WTC11 (cell line): ENCODE data around the gene FAM53B.

Source experiments
- ATF1 ChIP-seq: sonication (generic); formaldehyde crosslinking; IDR thresholded peaks from 2 replicates; pipeline ENCODE4 v1.8.1; 2023; ENCODE audit warnings: mild to moderate bottlenecking, moderate library complexity, missing genetic modification reagents
- CBFB ChIP-seq: sonication (generic); formaldehyde crosslinking; IDR thresholded peaks from 2 replicates; pipeline ENCODE4 v1.8.1; 2022; ENCODE audit warnings: mild to moderate bottlenecking, low read depth, missing genetic modification reagents
- ESRRA ChIP-seq: sonication (generic); formaldehyde crosslinking; IDR thresholded peaks from 2 replicates; pipeline ENCODE4 v1.8.1; 2022; ENCODE audit warnings: mild to moderate bottlenecking, missing genetic modification reagents, borderline replicate concordance
- FOXJ3 ChIP-seq: sonication (generic); formaldehyde crosslinking; IDR thresholded peaks from 2 replicates; pipeline ENCODE4 v1.9.0; 2021; ENCODE audit warnings: missing genetic modification reagents, mild to moderate bottlenecking, borderline replicate concordance
- MYBL2 ChIP-seq: sonication (generic); formaldehyde crosslinking; IDR thresholded peaks from 2 replicates; pipeline ENCODE4 v1.8.1; 2023; ENCODE audit warnings: mild to moderate bottlenecking, moderate library complexity, missing genetic modification reagents
- RELA ChIP-seq: sonication (generic); formaldehyde crosslinking; IDR thresholded peaks from 2 replicates; pipeline ENCODE4 v1.8.1; 2022; ENCODE audit warnings: missing genetic modification reagents, mild to moderate bottlenecking, borderline replicate concordance
- SP1 ChIP-seq: sonication (generic); formaldehyde crosslinking; conservative IDR thresholded peaks from 2 replicates; pipeline ENCODE4 v1.8.1; 2022; ENCODE audit warnings: missing genetic modification reagents
- ZNF121 ChIP-seq: sonication (generic); formaldehyde crosslinking; IDR thresholded peaks from 2 replicates; pipeline ENCODE4 v1.8.0; 2023; ENCODE audit warnings: missing genetic modification reagents
- TF ChIP-seq, protein P1 (sequence below): fragments of 200-600 bp; IDR thresholded peaks from 2 replicates; pipeline ENCODE4 v1.8.0; 2022; ENCODE audit warnings: antibody characterized with exemption
- TF ChIP-seq, protein P2 (sequence below): sonication (generic); formaldehyde crosslinking; IDR thresholded peaks from 2 replicates; pipeline ENCODE4 v1.8.1; 2022; ENCODE audit warnings: mild to moderate bottlenecking, moderate library complexity, missing genetic modification reagents
- TF ChIP-seq, protein P3 (sequence below): sonication (generic); formaldehyde crosslinking; IDR thresholded peaks from 2 replicates; pipeline ENCODE4 v1.8.1; 2022; ENCODE audit warnings: missing genetic modification reagents, borderline replicate concordance
- TF ChIP-seq, protein P4 (sequence below): sonication (generic); formaldehyde crosslinking; IDR thresholded peaks from 2 replicates; pipeline ENCODE4 v1.8.0; 2022; ENCODE audit warnings: mild to moderate bottlenecking, missing genetic modification reagents

DNA sequence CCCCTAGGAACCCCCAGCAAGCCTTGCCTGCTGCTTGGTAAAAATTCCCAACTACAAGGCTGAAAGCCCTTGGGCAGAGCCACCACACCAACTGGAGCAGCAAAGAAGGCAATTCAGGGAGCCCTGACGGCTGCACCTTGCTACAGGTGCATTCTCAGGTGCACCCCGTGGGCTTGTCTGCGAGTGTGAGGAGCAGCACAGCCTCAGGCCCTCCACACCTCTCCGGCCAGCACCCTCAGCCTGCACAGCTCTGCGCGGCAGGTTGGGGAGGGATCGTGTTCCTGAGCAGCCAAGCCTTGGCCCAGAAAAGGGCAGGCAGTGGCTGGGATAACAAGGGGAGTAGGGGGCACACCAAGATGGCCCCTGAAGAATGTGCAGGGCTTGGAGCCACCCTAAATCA, 104.1 kb downstream of the FAM53B start:
- TF ChIP-seq, protein P1, sequence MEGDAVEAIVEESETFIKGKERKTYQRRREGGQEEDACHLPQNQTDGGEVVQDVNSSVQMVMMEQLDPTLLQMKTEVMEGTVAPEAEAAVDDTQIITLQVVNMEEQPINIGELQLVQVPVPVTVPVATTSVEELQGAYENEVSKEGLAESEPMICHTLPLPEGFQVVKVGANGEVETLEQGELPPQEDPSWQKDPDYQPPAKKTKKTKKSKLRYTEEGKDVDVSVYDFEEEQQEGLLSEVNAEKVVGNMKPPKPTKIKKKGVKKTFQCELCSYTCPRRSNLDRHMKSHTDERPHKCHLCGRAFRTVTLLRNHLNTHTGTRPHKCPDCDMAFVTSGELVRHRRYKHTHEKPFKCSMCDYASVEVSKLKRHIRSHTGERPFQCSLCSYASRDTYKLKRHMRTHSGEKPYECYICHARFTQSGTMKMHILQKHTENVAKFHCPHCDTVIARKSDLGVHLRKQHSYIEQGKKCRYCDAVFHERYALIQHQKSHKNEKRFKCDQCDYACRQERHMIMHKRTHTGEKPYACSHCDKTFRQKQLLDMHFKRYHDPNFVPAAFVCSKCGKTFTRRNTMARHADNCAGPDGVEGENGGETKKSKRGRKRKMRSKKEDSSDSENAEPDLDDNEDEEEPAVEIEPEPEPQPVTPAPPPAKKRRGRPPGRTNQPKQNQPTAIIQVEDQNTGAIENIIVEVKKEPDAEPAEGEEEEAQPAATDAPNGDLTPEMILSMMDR = no peak
- TF ChIP-seq, protein P2, sequence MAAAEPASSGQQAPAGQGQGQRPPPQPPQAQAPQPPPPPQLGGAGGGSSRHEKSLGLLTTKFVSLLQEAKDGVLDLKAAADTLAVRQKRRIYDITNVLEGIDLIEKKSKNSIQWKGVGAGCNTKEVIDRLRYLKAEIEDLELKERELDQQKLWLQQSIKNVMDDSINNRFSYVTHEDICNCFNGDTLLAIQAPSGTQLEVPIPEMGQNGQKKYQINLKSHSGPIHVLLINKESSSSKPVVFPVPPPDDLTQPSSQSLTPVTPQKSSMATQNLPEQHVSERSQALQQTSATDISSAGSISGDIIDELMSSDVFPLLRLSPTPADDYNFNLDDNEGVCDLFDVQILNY (CRISPR knock-in tag) = no peak
- TF ChIP-seq, protein P3, sequence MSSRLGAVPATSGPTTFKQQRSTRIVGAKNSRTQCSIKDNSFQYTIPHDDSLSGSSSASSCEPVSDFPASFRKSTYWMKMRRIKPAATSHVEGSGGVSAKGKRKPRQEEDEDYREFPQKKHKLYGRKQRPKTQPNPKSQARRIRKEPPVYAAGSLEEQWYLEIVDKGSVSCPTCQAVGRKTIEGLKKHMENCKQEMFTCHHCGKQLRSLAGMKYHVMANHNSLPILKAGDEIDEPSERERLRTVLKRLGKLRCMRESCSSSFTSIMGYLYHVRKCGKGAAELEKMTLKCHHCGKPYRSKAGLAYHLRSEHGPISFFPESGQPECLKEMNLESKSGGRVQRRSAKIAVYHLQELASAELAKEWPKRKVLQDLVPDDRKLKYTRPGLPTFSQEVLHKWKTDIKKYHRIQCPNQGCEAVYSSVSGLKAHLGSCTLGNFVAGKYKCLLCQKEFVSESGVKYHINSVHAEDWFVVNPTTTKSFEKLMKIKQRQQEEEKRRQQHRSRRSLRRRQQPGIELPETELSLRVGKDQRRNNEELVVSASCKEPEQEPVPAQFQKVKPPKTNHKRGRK (CRISPR knock-in tag) = no peak
- TF ChIP-seq CBFB (CRISPR knock-in tag) = no peak
- TF ChIP-seq SP1 (CRISPR knock-in tag) = no peak
- TF ChIP-seq, protein P4, sequence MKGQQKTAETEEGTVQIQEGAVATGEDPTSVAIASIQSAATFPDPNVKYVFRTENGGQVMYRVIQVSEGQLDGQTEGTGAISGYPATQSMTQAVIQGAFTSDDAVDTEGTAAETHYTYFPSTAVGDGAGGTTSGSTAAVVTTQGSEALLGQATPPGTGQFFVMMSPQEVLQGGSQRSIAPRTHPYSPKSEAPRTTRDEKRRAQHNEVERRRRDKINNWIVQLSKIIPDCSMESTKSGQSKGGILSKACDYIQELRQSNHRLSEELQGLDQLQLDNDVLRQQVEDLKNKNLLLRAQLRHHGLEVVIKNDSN (CRISPR knock-in tag) = no peak
- TF ChIP-seq FOXJ3 (CRISPR knock-in tag) = no peak
- TF ChIP-seq ZNF121 (CRISPR knock-in tag) = no peak
- no peak for TF ChIP-seq ATF1
- TF ChIP-seq ESRRA = no peak
- no peak for TF ChIP-seq RELA (CRISPR knock-in tag)
- no peak for TF ChIP-seq MYBL2 (CRISPR knock-in tag)
